Kidney epithelial cell (primary cell): ENCODE measurements around the gene PNMT. TPM values are rescaled to one million over a fixed set of nuclear protein-coding genes. Genes with fewer than 3 reads are reported as not detected.

Experiments used
- DNase-seq: peaks from one replicate; pipeline ENCODE4 v3.0.0-alpha.2; 2010; ENCODE audit warnings: low read depth
- H3K27me3 ChIP-seq: 2 replicates; pipeline ENCODE4 v1.6.0; 2011; ENCODE audit warnings: low read length; ENCODE audit not compliant: control insufficient read depth, insufficient read depth
- H3K36me3 ChIP-seq: 2 replicates; pipeline ENCODE4 v1.5.1; 2011; ENCODE audit warnings: low read length; ENCODE audit not compliant: control insufficient read depth, insufficient read depth
- H3K4me3 ChIP-seq: 2 replicates; pipeline ENCODE4 v1.5.1; 2011; ENCODE audit warnings: low read depth, mild to moderate bottlenecking, control low read depth, low read length
- total RNA-seq: library from RNA; depleted of rRNA; stranded (reverse); fragments of >200 nt; gene quantifications from 2 replicates; pipeline ENCODE4 v1.2.3, GENCODE V29; 2015
- TF ChIP-seq, protein P1 (sequence below): IDR thresholded peaks from 2 replicates; pipeline ENCODE4 v1.5.1; 2011; ENCODE audit warnings: mild to moderate bottlenecking, moderate library complexity, low read length, control low read depth, inconsistent platforms; ENCODE audit not compliant: insufficient read depth, poor library complexity, severe bottlenecking

The PNMT gene
- total RNA-seq, 1 donor from 2014 or later: not detected

DNA sequence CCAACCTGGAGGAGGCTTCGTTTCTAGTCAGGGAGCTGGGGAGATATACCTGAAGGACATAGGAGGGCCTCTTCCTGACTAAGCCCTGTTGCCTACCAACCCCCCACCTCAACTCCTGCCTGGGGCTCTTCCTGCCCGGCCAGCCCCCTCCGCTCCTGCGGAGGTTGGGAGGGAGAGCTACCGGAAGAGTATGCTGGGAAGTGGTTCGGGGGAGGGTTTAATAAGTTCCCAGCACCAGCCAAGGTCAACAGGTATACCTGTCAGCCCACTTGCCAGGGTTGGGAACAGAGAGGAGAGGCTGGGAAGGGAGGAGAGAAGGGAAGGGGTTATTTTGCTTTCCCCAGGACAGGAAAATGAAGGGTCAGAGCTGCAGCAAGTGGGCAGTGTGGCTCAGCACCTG lies 36.9 kb upstream of the PNMT start:
- Histone ChIP-seq H3K4me3 (no peak overlapping the region), H3K27me3 (peaks cover 43% of the 10 kb centered on the region), H3K36me3 (no peaks in the 10 kb centered on the region)
- TF ChIP-seq, protein P1, sequence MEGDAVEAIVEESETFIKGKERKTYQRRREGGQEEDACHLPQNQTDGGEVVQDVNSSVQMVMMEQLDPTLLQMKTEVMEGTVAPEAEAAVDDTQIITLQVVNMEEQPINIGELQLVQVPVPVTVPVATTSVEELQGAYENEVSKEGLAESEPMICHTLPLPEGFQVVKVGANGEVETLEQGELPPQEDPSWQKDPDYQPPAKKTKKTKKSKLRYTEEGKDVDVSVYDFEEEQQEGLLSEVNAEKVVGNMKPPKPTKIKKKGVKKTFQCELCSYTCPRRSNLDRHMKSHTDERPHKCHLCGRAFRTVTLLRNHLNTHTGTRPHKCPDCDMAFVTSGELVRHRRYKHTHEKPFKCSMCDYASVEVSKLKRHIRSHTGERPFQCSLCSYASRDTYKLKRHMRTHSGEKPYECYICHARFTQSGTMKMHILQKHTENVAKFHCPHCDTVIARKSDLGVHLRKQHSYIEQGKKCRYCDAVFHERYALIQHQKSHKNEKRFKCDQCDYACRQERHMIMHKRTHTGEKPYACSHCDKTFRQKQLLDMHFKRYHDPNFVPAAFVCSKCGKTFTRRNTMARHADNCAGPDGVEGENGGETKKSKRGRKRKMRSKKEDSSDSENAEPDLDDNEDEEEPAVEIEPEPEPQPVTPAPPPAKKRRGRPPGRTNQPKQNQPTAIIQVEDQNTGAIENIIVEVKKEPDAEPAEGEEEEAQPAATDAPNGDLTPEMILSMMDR: no peak
- no peak for DNase-seq

DNA sequence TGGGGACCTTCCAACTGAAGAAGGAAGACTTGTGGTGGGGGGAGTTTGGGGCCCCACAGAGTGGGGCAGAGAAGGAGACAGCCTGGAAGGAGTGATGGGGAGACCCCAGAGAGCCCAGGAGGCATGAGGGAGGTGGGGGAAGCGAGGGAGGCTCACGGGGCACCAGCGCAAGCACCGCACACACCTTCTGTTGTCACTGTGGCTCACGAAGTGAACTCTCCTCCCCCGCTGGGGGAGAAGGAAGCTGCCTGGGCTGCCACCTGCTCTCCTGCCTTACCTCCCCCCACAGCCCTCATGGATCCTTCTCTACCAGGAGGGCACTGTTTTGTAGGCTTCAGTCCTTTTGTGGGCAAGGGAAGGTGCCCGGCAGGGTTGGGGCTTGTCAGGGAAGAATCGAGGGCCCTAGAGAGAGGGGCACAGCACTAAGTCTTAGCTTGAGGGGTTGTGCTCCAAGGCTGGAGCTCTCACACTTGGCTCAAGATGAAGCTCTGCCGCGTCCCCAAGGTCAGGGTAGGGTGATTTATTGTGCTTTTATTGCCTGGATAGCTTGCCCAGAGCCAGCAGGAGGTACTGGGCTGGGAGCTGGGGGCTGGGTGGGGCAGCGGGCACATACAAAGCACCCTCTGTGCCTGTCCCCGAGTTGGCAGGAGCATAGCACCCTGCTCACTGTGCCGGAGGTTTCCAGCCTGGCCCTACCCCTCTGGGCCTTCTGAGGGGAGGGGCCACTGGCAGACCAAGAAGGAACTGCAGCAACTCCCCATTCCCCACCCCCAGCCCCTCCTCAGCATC lies 35.9 kb upstream of the PNMT start:
- no peak for DNase-seq
- H3K27me3 ChIP-seq: peaks cover 34% of the 10 kb centered on the region
- H3K4me3 ChIP-seq: no peak overlapping the region
- TF ChIP-seq, protein P1: no peak
- H3K36me3 ChIP-seq: no peaks in the 10 kb centered on the region

DNA sequence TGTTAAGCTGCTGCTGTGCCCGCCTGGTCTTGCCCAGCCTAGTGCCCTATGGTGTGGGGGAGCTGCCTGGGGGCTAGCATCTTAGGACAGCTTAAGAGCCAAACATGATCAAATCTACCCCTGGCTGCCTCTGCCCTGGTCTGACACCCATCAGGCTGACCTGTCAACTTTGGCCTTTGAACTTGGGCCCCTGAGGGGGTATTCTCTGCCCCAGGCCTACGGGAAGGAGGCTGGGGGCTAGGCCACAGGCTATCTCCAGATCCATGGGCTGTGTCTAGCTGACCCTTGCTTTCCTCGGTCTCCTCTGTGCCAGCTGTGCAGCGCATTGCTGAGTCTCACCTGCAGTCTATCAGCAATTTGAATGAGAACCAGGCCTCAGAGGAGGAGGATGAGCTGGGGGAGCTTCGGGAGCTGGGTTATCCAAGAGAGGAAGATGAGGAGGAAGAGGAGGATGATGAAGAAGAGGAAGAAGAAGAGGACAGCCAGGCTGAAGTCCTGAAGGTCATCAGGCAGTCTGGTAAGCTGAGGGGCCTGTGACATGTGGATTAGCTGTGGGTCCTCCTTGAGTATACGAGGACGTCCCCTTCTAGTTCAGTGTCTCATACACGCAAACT lies 34.6 kb upstream of the PNMT start:
- Histone ChIP-seq H3K4me3 (no peak overlapping the region), H3K27me3 (peaks cover 21% of the 10 kb centered on the region), H3K36me3 (no peaks in the 10 kb centered on the region)
- TF ChIP-seq, protein P1: no peak
- DNase-seq: no peak

DNA sequence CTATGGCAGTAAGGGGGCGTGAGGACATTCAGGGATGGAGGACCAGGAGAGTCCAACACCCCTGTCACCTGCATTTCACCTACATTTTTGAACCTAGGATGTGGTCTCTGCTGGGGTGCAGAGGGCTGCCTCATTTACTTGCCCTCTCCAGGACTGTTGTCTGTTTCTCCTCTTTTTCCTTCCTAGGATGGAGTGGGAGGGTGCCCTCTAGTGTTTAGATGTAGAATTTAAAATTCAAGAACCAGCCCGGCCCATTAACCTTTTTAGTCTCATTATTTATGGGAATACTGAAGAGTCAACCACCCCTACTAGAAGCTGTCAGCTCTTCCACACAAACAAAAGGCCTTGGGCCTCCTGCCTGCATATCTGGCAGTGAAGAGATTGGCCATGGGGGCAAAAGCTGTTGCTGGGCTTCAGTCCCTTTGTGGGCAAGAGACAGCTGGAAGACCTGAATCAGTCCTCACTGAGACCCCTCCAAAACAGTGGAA lies 33.8 kb upstream of the PNMT start:
- Histone ChIP-seq H3K36me3 (no peaks in the 10 kb centered on the region), H3K4me3 (no peak overlapping the region), H3K27me3 (peaks cover 13% of the 10 kb centered on the region)
- TF ChIP-seq, protein P1: peak; percentile 61
- no peak for DNase-seq

DNA sequence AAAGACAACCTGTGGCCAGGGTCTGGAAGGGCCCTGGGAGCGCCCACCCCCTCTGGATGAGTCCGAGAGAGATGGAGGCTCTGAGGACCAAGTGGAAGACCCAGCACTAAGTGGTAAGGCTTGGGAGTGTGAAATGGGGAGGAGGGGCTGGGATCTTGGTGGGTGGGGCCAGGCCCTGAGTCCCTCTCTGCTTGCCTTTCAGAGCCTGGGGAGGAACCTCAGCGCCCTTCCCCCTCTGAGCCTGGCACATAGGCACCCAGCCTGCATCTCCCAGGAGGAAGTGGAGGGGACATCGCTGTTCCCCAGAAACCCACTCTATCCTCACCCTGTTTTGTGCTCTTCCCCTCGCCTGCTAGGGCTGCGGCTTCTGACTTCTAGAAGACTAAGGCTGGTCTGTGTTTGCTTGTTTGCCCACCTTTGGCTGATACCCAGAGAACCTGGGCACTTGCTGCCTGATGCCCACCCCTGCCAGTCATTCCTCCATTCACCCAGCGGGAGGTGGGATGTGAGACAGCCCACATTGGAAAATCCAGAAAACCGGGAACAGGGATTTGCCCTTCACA lies 32.6 kb upstream of the PNMT start:
- Histone ChIP-seq H3K4me3 (no peak overlapping the region), H3K36me3 (no peaks in the 10 kb centered on the region), H3K27me3 (peaks cover 9% of the 10 kb centered on the region)
- no peak for DNase-seq
- TF ChIP-seq, protein P1: no peak
